Ureter (tissue), 1 donor: ENCODE measurements around the gene ABAT. TPM values are rescaled to one million over a fixed set of nuclear protein-coding genes. Genes with fewer than 3 reads are reported as not detected.
"Not testable (repeated sequence)": the region's sequence is repeated elsewhere in the genome, so short reads cannot be mapped to it uniquely, and the experiment has no call there.

Source experiments
- DNase-seq: peaks from one replicate; pipeline ENCODE4 v3.0.0-alpha.2; 2020; ENCODE audit warnings: low spot score
- total RNA-seq: library from RNA; stranded (reverse); gene quantifications from one replicate; pipeline ENCODE4 v1.2.4, GENCODE V29; 2023
- donor health status: DM: yes; HTN: yes; CAD: no.

Gene ABAT
- total RNA-seq, 1 donor from 2014 or later: 29.9 TPM

GRCh38 chr16:8682551-8683259 is 8.3 kb downstream of the ABAT start:
- DNase-seq: no peak

GRCh38 chr16:8683640-8684039 is 9.2 kb downstream of the ABAT start:
- no peak for DNase-seq

GRCh38 chr16:8685617-8686016 is 11.2 kb downstream of the ABAT start:
- DNase-seq: no peak

GRCh38 chr16:8686031-8686621 is 11.7 kb downstream of the ABAT start:
- DNase-seq: no peak

- no peak for DNase-seq
These were observed 12.5 kb downstream of the ABAT start for GRCh38 chr16:8686879-8687278.

- DNase-seq: no peak
These were observed 15.3 kb downstream of the ABAT start for GRCh38 chr16:8689686-8690085.

- no peak for DNase-seq
These were observed 17.3 kb downstream of the ABAT start for GRCh38 chr16:8691728-8692127.

GRCh38 chr16:8694795-8695728 is 20.6 kb downstream of the ABAT start:
- no peak for DNase-seq

GRCh38 chr16:8696880-8697279 is 22.5 kb downstream of the ABAT start:
- no peak for DNase-seq

GRCh38 chr16:8697965-8698364 is 23.5 kb downstream of the ABAT start:
- no peak for DNase-seq

- DNase-seq: no peak
These were observed 29.3 kb downstream of the ABAT start for GRCh38 chr16:8703693-8704092.

GRCh38 chr16:8704098-8704497 is 29.7 kb downstream of the ABAT start:
- DNase-seq: no peak

GRCh38 chr16:8705100-8705822 is 30.8 kb downstream of the ABAT start:
- not testable (repeated sequence) for DNase-seq

GRCh38 chr16:8708536-8708935 is 34.1 kb downstream of the ABAT start:
- DNase-seq: no peak

GRCh38 chr16:8712589-8713361 is 38.4 kb downstream of the ABAT start:
- no peak for DNase-seq

GRCh38 chr16:8713635-8714172 is 39.3 kb downstream of the ABAT start:
- DNase-seq: no peak

GRCh38 chr16:8714174-8714573 is 39.8 kb downstream of the ABAT start:
- no peak for DNase-seq

- DNase-seq: no peak
These were observed 40.4 kb downstream of the ABAT start for GRCh38 chr16:8714807-8715206.

GRCh38 chr16:8716052-8716451 is 41.6 kb downstream of the ABAT start:
- DNase-seq: no peak

GRCh38 chr16:8716592-8716991 is 42.2 kb downstream of the ABAT start:
- peak; percentile 77 for DNase-seq

GRCh38 chr16:8717469-8717868 is 43.1 kb downstream of the ABAT start:
- DNase-seq: no peak
